HG03025 (cell line): ENCODE measurements around the gene RSL1D1.
"Not testable (repeated sequence)": the region's sequence is repeated elsewhere in the genome, so short reads cannot be mapped to it uniquely, and the experiment has no call there.

Experiments used
- ATAC-seq: cut with Tn5 transposase; IDR thresholded peaks from one replicate; pipeline ENCODE4 v1.9.1; 2021; ENCODE audit warnings: mild to moderate bottlenecking, moderate library complexity; ENCODE audit not compliant: unreplicated experiment, low FRiP score

RSL1D1 gene

DNA sequence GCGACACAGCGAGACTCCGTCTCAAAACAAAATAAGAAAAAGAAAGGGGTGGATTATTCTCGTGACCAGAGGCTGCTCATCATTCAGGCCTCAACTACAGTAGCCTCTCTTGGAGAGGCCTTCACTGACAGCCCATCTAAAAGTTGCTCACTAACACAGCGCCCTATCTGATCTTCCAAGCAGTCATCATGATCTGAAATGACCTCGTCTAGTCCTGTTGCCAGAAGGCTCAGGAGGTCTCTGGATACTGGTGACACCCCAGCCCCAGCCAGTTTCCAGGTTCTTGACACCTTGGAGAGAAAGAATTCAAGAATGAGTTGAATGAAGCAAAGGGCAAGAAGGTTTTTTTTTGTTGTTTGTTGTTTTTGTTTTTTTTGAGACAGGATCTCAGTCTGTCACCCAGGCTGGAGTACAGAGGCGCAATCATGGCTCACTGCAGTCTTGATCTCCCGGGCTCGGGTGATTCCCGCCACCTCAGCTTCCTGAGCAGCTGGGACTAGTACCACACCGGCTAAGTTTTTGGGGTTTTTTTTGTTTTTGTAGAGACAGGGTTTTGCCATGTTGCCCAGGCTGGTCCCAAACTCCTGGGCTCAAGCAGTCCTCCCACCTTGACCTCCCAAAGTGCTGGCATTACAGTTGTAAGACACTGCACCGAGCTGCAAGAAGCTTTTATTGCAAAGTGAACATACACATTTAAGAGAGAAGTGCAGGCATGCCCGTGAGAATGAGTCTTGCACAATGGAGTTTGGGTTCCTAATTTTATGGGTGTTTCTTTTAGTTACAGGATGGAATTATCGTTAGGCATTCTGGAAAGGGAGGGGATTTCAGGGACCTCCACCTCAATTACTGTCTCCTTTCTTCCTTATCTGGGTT, 51.6 kb downstream of the RSL1D1 start:
- no peak for ATAC-seq

DNA sequence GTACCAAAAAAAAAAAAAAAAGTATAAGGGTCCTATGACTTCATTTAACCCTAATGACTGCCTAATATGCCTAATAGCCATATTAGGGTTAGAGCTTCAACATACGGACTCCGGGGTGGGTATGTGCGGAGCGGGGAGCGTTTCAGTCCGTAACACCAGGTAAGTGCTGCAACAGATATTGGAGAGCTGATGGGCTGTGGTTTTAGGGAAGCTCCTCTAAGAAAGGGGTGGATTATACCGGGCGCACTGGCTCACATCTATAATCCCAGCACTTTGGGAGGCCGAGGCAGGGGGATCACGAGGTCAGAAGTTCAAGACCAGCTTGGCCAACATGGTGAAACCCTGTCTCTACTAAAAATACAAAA, 52.3 kb downstream of the RSL1D1 start:
- no peak for ATAC-seq

DNA sequence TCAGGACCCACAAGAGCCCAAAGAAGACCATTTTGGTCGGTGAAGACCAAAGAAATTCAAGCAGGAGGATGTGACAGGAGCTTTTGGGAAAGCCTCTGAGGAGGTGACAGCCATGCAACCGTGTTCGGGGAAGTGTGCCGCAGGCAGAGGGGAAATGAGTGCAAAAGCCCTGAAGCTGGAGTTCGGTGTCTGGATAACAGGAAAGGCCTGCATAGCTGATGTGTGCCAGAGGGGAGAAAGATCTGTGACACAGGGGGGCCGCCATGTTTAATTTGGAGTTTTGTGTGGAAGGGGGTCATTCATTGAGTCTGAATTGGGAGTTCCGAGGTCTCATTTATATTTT, 53.4 kb downstream of the RSL1D1 start:
- no peak for ATAC-seq

GRCh38 chr16:11797166-11797956, 54.0 kb downstream of the RSL1D1 start, which contains the start of gene ZC3H7A:
Gene ZC3H7A (minus strand): TSS chr16:11797258. CDS start chr16:11782354, 14,904 bp downstream.
- peak; percentile 89 for ATAC-seq

GRCh38 chr16:11796227-11797165, 54.8 kb downstream of the RSL1D1 start:
- ATAC-seq, result peak; percentile 8

DNA sequence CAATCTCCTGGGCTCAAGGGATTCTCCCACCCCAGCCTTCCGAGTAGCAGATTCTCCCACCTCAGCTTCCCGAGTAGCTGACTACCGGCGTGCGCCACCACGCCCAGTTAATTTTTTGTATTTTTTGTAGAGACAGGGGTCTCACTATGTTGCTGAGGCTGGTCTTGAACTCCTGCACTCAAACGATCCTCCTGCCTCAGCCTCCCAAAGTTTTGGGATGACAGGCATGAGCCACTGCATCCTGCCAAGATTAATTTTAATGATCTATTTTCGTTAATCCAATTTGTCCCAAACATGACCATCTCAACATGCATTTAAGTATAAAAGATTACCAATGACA, 55.5 kb downstream of the RSL1D1 start:
- ATAC-seq, result no peak

- no peak for ATAC-seq
Measured at GRCh38 chr16:11794996-11795886, 56.1 kb downstream of the RSL1D1 start.

- no peak for ATAC-seq
Measured at GRCh38 chr16:11794447-11794846, 56.9 kb downstream of the RSL1D1 start.

DNA sequence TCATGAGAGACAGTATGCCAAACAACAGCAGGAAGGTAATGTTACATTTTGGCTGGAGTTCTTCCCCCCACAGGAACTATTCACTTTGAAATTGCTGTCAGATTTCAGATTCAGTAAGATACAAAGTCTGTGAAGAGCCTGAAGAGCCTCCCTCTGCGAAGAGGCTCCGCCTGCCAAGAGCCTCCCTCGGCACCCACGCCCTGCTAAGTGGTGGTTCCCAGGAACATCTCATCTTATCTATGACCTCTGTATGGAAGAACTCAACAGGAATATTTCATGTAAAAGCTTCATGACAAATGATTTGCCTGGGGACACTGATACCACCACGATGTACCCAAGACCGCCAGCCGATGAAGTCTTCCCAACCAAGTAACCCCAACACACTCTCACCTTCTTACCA, 57.5 kb downstream of the RSL1D1 start:
- ATAC-seq, result no peak

DNA sequence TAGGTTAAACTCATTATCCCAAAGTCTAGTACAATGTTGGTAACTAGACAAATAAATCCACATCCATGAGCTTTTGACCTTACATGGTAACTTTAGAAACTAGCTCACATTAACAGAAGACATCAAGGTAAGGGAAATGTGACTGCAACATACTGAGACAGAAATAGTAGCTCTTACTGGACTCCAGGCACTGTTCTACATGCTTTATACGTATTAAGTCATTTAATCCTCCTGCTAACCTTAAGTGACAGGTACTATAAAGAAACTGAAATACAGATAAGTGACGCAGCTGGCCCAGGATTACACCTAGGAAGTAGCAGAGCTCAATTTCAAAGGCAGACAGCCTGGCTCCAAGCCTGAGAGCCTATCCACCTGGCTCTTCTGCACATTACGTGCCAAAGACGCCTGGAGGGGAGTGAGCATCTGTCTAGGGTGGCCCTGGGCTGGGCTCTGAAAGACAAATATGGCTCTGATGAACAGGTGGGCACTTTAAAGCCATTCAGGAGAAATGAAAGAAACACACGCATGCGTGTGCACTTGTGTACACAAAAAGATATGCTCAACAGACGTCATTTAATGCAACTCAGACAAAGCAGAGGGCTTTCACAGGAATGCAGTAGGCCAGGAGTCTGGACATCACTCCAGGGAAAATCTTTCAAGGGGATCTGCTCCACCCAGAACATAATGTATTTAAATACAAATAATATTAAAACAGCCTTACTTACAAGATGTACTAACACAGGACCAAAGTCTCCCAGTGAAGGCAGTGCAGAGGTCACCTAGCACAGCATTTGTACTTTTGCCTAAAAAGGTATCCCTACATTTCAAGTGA, 58.7 kb downstream of the RSL1D1 start:
- ATAC-seq, result no peak

- no peak for ATAC-seq
Measured at GRCh38 chr16:11791144-11791828, 60.1 kb downstream of the RSL1D1 start.

DNA sequence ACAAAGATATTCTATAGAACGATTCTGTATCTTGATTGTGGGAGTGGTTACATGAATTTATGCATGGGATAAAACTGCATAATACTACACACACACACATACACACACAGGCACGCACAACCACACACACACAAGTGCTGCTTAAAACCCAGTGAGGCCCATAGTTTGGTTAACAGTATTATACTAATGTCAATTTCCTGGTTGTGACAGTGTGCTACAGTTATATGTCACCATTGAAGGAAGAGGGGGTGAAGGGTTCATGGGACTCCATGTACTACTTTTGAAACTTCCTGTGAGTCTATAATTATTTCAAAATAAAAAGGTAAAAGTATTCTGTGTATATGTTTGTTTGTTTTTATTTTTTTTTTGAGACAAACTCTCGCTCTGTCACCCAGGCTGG, 62.4 kb downstream of the RSL1D1 start:
- ATAC-seq, result no peak

DNA sequence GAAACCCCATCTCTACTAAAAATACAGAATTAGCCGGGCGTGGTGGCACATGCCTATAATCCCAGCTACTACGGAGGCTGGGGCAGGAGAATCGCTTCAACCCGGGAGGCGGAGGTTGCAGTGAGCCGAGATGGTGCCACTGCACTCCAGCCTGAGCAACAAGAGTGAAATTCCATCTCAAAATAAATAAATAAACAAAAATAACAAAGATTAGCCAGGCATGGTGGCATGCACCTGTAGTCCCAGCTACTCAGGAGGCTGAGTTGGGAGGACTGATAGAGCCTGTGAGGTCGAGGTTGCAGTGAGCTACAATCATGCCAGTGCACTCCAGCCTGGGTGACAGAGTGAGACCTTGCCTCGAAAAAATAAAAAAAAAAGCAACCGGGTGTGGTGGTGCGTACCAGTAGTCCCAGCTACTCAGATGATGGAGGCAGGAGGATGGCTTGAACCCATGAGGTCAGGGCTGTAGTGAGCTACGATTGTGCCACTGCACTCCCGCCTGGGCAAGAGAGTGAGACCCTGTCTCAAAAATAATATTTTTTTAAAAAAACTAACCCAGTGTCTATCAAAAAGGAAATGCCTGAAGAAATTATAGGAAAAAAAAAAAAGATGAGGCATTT, 66.3 kb downstream of the RSL1D1 start:
- not testable (repeated sequence) for ATAC-seq

GRCh38 chr16:11784381-11784780, 67.0 kb downstream of the RSL1D1 start:
- ATAC-seq, result not testable (repeated sequence)

DNA sequence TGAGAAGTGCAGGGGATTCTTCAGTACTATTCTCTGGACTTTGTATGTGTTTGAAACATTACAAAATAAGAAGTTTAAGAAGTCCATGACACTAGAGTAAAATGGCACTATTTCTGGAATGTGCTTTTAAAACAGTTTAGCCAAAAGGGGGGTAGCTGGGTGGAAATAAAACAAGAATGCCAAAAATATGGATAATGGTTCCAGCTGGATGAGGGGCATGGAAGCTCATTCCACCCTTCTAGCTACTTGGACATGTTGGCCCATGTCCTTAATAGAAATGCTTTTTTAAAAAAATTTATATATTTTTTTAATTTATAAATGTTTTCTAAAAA, 67.3 kb downstream of the RSL1D1 start:
- no peak for ATAC-seq
